Superior temporal gyrus (tissue), 1 donor: ENCODE data around the gene KCNK17.
"Not testable (repeated sequence)": the region's sequence is repeated elsewhere in the genome, so short reads cannot be mapped to it uniquely, and the experiment has no call there.

ENCODE experiments used
- DNase-seq: peaks from one replicate; pipeline ENCODE4 v3.0.0-alpha.2; 2016; ENCODE audit errors: extremely low spot score

KCNK17 gene

GRCh38 chr6:39302669-39303424, 11.4 kb downstream of the KCNK17 start:
- DNase-seq, result peak; percentile 86

DNA sequence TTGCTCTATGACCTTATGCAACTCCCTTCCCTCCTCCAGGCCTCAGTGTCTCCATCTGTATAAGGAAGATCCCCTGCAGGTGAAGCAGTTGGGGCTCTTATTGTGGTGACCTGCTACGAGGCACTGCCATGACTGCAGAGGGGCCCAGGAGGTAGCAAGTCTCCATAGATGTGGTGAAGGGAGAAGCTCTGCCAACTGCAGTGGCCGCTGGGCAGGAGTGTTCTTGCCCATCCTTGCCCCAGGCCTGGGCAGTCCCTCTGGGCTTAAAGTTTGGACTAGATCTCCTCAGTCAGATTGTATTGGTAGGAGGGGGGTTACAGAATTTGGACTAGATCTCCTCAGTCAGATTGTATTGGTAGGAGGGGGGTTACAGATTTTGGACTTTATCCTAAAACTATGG, 12.2 kb downstream of the KCNK17 start:
- DNase-seq, result no peak

DNA sequence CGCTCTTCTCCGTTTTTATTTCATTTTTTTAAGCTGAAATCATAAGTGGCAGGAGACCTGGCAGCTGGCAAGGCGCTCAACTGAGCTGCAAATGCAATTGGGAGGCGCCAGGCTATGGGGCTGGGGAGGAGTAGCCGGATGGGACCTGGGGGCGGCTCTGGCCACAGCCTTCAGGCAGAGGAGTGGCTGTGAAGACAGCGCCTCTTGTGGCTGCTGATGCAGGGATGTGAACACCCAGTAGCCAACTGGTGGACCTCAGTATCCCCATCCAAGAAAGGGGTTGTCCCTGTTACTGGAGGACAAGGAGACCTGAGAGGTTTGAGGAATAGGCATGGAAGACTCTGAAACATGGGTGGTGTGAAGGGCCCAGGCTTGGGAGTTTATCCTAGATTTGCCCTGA, 12.6 kb downstream of the KCNK17 start:
- DNase-seq, result no peak

DNA sequence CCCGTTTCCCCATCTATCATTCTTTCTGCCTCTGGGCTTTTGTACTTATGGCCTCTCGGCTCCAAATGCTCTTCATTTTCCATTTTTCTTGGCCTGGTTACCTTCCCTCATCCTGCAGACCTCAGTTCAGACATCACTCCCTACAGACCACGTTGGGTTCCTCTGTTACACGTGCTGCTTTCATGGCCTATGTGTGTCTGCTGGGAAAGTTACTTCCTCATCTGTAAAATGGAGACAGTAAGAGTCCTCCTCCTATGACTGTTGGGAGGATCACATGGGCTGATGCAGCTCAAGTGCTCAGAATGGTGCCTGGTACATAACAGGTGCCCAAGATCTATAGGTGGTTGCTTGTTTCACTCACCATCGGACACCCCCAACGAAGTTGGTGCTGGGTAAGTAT, 13.5 kb downstream of the KCNK17 start:
- peak; percentile 13 for DNase-seq

DNA sequence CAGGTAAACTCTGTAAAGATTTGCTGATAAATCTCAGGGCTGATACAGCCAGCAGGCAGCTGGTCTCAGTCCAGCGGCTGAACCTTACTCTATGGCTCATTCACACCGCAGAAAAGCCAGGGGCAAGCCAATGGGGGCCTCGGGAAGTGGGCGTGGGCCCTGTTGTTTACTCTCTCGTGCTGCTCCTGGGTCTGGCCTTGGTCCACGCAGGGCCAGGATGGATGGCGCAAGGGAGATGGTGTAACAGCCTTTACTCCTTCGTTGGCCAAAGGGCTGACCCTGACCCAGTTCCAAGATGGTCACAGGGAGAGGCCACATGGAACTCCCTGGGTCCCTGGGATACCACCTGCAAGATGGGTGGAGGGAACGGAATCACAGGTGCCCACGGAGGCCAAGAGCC, 16.2 kb downstream of the KCNK17 start:
- DNase-seq, result no peak

DNA sequence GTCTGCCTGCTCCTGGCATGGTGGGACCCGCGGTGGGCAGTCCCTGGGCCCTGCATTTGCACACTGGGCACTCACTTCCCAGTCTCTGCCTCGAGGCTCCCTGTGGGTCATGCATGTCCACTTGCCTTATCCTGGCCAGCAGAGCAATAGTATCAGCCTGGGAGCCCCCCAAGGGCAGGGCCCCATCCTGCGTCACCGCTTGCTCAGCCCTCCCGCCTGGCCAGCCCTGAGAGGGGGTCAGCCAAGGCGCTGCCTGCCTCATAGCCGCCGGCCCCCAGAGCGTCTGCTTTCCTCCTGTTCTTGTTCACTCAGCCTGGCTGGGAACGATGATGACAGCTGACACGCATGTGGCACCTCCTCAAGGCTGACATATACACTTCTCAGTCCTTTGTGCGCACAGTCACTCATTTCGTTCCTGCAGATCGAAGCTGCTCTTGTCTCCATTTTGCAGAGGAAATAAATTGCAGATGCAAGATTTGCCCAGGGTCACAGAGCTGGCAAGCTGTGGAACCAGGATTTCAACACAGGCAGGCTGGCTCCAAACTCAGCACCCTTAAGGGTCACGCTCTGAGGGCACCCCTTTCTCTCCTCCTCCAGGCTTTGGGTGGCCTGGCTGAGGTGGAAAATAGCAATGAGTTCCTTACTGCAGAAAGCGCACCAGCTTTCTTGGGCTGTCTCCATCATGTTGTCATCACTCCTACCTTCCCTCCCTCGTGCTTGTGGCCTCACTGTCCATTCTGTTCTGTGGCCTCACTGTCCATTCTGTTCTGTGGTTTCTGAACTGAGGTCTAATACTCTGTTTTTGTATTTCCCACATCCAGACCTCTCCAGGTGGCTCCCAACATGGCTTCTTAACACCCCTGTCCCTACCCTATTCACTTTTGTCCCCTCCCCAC, 17.2 kb downstream of the KCNK17 start:
- DNase-seq, result no peak

- no peak for DNase-seq
These were observed 18.6 kb downstream of the KCNK17 start for GRCh38 chr6:39295611-39296011.

DNA sequence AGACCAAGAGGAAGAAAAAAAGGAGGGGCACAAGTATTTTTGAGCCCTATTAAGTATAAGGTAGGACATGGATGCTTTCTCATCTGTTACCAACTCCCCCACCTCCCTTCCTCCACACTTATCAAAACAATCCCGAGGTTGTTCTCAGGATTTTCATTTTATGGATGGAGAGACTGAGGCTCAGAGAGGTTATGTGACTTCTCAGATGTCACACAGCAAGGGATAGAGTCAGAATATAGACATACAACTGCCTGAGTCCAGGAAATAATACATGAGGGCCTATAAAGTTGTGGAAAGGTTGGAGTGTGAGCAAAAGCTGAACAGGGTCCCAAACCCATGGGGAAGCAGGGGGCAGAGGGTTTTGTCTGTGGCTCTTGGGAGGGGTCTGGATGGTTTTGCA, 19.3 kb downstream of the KCNK17 start:
- no peak for DNase-seq

GRCh38 chr6:39294133-39294532, 20.1 kb downstream of the KCNK17 start:
- DNase-seq, result no peak

- no peak for DNase-seq
These were observed 21.6 kb downstream of the KCNK17 start for GRCh38 chr6:39292637-39293036.

DNA sequence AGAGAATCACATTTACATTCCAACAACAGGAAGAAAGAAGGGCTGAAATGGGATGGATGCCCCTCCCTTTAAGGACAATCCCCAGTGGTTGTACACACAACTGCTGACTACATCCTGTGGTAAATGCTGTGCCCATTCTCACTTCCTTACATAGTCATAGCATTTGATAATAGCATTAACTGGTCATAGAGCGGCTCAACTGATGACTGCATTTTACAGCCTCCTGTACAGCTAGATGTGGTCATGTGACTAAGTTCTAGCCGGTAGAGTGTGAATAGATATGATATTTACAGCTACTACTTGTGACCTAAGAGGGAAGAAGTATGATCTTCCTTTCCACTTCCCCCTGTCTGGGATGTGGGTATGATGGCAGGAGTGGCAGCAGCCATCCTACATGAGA, 24.7 kb downstream of the KCNK17 start:
- no peak for DNase-seq

- no peak for DNase-seq
These were observed 26.6 kb downstream of the KCNK17 start for GRCh38 chr6:39287601-39288000.

GRCh38 chr6:39286596-39286995, 27.6 kb downstream of the KCNK17 start:
- DNase-seq, result not testable (repeated sequence)

DNA sequence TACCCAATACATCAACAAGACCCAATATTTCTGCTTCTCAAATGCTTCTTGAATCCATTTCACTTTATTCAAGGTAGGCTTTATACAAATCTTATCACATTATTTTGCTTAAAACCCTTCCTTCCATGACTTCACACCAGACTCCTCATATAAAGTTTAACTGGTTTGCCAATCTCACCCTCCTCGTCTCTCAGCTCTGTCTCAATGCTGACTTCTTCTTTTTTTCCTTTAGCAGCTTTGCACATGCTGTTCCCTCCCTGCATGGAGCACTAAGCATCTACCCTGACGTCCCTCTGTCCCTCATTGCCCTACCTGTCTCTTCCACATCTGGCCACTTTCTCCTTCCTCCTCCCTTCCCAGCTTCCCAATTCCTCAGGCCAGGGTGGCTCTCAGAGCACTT, 31.4 kb downstream of the KCNK17 start:
- DNase-seq, result no peak

DNA sequence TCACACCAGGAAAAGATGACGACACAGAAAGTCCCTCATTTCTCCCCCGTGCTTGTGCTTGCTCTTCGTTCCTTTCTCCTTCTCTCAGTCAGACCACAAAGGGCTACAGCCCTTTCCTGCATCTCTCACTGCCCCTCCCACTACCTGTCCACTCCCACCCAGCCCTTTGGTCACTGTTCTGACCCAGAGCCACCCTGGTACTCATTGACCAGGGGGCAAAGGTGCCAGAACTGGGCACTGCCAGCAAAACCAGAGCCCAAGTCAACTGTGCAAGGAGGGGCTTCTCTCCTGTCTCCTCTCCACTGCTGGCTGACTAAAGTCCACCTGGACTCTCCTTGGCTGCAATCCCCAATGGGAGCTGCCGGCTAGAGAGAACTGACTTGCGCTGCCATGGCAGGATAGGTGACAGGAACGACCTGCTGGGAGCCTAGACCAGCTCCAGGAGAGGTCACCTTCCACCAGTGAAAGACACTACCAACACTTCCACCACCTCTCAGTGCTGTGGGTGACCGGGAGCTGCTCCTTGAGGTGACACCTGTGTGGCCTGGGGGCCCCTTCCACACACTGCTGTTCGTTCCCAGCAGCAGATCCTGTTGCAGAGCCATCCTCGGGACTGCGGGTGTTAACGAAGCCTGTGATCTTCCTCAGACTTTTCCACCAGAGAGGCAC, 32.8 kb downstream of the KCNK17 start:
- no peak for DNase-seq

DNA sequence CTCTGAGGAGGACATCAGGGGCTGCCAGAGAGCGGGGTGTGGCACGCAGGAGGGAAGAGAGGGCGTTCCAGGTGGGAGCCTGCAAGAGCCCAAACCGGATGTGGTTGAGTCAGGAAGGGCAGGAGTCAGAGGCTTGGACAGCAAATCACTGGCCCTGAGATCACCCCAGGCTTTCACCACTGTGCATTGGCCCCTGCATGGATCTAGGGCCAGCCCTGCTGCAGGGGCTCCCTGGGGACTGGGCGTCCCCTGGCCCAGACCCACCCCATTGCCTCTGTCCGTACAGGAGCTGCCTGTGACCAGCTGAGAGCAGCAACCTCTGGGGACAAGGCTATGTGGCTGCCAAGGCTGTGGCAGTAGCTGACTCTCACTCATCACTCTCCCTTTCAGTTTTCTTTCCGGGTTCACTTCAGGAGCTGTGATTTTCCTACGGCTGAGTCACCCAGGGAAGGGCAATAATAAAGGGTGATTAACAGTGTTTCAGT, 33.9 kb downstream of the KCNK17 start:
- no peak for DNase-seq

DNA sequence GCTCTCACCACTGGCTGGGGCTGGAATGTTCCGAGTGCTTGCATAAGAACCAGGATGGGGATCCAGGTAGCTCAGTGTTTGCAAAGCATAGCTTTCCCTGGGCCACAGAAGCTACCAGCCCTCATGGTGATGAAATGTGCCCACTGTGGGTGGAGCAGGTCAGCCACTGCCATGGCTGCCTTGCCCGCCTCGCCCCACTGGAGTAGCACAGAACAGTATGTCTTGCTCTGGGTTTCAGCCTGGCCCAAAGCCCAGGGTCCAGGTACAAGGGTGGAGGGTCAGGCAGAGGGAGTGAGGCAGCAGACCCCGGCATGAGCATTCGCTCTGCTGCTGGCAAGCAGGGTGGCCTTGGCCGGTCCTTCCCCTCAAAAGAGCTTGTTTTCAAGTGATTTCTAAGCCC, 34.7 kb downstream of the KCNK17 start:
- no peak for DNase-seq

DNA sequence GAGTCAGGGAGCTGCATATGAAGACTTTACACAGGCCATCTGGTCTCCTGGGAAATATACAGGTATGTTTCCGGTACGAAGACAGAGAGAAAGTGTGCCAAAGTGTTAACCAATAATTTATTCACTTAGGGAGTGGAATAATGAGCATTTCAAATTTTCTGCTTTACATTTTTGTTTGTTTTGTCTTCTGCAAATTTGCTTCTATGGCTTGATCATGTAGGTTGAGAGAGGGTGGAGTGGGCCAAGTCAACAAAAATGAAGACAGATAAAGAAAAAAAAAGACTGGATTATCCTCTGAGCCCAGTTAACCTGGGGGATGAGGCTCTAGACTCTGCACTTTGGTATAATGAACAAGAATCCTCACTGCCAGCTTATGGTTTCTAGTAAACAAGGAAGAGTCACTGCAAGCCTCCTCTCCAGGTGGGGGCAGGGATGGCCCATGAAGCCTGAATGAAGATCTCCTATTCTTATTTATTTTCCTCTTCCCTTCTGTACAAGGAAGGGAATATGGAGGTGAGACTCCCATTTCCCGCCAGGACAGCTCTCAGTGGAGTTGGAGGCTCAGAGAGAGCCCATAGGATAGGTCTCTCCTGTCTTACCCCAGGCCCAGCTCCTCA, 37.7 kb downstream of the KCNK17 start:
- no peak for DNase-seq

DNA sequence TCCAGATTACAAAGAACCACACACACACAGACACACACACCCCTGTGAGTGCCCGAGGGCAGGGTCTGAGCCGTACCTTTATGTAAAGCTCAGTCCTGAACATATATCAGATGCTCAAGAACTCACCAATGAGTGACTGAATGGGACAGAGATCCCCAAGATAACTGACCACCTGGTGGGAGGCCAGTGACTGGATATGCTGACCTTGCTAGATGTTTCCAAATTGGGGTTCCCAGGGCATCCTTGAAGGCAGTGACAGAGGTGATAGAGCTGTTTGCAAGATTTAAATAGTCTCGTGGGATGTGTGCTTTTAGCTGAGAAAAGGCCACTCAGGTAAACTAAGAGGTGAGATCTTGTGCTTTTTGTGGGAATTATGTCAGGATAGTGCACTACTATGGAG, 39.3 kb downstream of the KCNK17 start:
- DNase-seq, result no peak

GRCh38 chr6:39274471-39274870, 39.7 kb downstream of the KCNK17 start:
- no peak for DNase-seq

DNA sequence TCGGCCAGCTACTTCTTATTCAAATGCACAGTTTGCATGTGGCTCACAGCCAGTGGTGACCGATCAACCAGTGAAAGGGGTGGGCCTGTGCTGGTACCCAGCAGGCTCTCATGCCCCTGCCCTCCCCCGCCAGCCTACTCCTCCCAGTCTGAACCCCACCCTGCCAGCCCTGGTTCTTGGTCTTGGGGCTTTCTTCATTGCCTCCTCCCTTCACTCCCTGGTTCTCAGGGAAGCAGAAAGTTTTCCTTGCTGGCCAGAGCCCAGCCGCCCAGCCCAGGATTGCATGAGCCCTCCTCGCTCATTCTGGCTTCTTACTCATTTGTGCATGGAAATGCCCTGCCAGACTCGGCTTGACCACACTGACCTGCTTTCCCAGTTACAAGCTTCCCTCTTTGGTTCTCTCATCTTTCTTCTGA, 40.8 kb downstream of the KCNK17 start:
- no peak for DNase-seq

DNA sequence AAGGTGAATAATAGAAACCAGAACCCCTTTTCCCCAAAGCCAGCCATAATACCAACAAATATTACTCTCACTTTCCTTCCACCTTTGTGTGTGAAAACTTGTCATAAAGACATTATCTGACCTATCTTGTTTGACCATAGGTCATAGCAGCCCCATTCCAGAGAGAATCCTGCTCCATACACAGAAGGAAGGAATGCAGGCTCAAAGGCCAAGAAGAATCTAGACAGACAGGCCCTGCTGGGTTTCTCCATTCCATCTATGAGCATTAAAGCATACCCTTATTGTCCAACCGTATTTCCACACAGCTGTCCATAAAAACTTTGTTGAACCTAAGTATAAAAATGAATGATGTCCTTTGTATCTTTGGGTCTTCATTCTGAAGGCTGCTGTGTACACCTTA, 44.3 kb downstream of the KCNK17 start:
- DNase-seq, result no peak
